Activated CD8-positive, alpha-beta memory T cell treated with anti-CD3 and anti-CD28 coated beads for 1 hour (primary cell): ENCODE results near the gene ZMYND8.
"Not testable (repeated sequence)": the region's sequence is repeated elsewhere in the genome, so short reads cannot be mapped to it uniquely, and the experiment has no call there.

Experiments used
- DNase-seq, 2 donors: peaks; one replicate each; pipeline ENCODE4 v3.0.0-alpha.2; 2020; ENCODE audit warnings: low read depth in 1 of 2; ENCODE audit errors: extremely low read depth in 1 of 2

The ZMYND8 gene

DNA sequence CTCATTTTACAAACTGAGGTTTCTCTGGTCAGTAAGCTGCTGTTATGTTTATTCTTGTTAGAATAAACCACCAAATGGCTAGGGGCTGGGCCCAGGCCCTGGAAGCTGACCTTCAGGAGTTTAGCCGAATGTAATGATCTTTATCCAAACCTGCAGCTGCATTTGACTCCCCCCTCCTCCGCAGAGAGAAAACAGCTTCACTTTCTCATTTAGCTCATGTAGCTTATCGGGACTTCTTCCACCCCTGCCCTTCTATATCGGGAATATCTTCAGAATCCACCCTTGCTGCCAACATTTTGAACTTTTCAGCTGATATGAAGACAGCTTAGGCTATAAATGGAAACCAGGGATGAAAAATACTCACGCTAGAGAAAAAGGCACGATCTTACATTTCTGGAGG, 102.6 kb downstream of the ZMYND8 start:
- DNase-seq, result no peak

DNA sequence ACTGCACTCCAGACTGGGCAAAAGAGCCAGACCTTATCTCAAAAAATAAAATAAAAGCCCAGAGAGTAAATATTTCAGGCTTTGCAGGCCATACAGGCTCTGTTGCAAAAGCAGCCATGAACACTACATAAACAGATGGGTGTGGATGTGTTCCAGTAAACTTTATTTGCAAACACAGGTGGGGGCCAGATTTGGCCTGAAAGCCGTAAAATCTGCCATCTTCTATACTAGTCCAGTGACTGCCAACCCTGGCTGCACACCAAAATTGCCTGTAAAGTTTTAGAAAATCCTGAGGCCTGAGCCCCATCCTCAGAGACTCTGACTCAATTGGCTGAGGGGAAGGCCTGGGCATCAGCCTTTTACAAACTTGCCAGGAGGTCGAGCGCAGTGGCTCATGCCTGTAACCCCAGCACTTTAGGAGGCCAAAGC, 103.6 kb downstream of the ZMYND8 start:
- no peak for DNase-seq

DNA sequence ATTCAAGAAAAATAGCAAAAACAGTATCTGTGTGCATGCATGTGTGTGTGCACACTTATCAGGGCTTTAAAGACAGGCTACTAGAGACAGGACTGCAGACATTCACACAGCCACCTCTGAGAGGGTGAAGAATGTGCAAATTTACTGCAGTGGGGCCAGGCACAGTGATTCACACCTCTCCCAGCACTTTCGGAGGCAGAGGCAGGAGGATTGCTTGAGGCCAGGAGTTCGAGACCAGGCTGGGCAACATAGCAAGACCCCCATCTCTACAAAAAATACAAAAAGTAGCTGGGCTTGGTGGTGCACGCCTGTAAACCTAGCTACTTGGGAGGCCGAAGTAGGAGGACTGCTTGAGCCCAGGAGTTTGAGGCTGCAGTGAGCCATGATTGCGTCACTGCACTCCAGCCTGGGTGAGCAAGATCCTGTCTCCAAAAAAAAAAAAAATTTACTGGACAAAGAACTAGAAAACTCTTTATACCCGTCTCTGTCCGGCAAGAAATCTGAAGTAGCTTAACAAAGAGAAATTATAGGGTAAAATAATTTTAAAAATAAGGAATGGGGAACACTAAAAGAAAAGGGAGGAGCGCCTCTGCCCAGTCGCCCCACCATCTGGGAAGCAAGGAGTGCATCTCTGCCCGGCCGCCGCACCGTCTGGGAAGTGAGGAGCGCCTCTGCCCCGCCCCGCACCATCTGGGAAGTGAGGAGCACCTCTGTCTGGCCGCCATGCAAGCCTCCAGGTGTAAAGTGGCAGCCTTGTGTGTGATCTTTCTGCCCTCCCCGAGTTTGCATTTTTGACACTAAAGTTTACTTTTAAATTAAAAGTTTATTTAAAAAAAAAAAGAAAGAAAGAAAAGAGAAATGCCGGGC, 105.1 kb downstream of the ZMYND8 start:
- DNase-seq, result no peak

DNA sequence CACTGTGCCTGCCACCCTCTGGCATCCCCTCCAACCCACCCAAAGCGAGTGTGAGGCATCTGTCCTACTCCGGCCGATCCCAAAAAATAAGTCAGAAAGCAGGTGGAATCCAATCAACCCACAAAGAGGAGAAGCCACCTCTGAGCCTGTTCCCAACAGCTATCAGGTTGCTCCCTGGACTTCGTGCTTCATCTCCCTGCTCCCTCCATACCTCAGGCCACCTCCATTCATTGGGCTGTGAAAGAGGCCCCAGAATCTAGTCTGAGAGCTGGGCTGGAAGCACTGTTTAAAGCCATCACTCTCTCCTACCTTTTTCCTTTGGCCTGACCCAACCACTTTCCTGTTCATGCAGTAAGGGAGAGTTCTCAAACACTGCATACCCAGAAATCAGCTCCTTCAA, 106.1 kb downstream of the ZMYND8 start:
- no peak for DNase-seq

DNA sequence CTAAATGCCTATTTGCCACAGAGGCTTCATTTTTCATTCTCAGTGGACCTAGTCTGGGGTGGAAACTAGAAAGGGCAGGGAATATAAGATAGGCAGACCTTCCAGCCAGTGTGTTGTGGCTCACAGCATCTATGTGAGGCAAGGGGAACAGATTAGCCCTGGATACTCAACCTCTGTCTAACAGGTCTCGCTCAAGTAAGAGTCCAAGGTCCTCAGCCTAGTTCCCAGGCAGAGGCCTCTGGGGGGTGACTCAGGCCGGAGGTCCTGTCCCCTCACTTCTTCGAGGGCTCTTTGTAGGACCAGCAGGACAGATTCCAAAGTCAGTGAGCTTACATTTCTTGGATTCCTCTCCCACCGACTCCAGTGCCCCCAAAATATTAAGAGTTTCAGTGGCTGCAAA, 106.6 kb downstream of the ZMYND8 start:
- no peak for DNase-seq

DNA sequence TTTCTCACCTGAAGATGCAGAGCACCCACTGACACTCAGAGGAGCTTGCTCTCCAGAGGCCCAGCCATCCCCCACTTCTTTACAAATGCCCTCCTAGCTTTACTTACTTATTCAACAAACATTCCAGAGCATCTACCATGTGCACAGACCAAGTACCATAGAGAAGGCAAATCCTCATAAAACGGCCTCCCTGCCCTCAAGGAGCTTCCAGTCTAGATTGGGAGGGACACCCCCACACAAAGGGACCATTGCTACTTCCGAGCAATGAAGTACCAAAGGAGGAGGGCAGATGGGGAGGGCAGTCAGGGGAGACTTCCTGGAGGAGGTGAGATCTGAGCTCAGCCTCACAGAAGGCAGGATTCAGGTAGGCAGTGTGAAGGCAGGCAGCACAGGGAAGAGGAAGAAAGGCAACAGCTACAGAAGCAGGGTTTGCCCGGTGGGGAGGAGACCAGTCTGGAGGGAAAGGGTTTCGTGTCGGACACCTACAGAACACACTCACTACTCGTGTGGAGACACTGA, 108.0 kb downstream of the ZMYND8 start:
- no peak for DNase-seq

DNA sequence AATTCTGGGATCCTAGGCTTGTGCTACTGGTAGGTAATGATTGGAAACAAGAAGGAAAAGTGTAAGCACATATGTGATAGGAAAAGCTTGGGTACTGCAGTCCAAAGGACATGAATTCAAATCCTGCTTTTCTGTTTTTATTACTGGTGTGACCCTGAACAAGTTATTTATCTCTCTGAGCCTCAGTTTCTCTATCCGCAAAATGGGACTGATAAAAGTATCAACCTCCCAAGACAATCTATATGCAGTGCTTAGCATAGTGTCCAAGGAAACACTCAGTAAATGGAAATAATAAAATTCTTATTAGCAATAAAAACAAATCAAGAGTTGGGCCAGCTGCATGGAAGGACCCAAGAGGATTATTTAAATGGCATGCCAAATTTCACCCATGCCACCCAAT, 108.5 kb downstream of the ZMYND8 start:
- no peak for DNase-seq

DNA sequence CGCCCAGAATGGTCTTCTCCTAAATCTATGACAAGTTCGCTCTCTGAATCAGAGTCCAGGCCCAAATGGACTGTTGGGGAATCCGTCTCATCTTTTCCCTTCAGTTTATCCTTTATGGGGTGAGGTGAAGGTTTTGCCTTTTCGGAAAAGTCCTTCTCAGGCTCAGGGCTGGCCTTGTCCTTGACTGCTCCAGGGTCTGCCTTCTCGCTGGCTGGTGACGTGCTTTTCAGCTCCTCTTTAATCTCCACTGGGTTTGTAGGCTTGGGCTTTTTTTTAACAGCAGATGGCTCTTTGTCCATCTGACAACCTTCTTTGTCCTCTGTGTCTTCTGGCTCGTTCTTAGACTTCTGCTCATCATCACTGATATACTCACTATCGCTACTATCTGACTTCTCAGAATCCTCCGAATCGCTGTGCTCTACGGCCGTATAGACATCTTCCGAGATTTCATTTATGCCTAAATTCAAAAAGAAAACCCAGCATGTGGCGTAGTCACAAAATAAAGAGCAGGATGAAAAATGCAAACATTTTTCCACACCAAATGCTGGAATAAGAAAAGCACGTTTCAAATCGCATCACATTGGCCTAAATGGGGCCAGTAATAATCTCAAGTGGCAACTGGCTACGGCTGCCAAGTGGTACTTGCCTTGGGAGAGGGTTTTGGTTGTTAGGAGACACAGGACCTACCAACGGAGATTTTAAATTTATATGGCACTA, 110.3 kb downstream of the ZMYND8 start:
- DNase-seq, result no peak

DNA sequence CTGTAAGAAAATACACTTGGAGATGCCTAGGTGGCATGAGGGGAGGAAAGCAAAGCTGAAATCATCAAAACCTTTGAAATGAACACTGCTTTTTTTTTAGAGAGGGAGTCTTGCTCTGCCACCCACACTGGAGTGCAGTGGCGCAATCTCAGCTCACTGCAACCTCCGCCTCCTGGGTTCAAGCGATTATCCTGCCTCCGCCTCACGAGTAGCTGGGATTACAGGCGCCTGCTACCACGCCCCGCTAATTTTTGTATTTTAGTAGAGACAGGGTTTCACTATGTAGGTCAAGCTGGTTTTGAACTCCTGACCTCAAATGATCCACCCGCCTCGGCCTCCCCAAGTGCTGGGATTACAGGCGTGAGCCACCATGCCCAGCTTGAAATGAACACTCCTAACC, 111.3 kb downstream of the ZMYND8 start:
- DNase-seq, result not testable (repeated sequence)

DNA sequence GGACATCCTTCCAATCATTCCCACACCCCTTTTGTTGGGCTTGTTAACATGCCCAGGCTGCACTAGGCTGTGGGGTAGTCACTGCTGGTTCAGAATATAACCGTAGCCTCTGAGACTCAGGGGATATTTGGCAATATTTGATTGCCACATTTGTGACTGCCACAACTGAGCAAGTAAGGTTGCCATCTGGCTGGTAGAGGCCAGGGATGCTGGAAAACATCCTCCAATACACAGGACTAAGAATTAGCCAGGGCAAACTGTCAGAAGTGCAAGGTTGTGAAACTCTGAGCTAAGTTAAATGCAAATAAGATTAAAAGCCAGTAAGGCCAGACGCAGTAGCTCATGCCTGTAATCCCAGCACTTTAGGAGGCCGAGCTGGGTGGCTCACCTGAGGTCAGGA, 112.0 kb downstream of the ZMYND8 start:
- no peak for DNase-seq

DNA sequence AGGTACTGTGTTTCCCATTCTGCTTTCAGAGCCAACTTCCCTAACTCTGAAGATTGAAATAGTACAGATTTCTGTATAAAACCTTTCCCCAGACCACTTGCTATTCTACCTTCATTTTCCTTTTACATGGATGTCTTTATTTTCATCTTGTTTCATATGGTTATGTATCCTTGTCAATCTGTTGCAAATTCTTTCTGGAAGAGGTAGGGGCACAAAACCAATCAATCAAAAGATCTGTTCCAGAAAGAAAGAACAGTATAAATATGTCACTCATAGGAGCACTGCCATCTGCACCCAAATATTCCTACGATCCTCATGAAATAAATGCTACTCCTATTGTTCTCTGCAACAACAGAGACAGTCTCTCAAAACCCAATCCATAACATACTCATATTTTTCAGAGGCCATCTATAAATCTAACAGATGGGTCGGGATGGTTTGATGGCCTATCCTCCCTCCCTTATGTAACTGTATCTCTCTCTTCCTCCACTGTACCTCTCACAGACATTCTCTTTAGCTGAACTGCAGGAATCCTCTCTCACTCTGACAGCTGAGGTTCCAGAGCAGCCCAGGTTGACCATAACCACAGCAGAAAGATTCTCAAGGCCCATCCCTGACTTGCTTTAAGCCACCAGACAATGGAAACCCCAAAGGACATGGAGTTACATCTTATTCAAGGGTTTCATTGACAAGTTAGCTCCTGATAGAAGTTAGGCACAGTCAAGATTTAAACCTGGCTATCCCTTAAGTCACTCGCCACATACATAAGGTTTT, 112.8 kb downstream of the ZMYND8 start:
- DNase-seq, result no peak

DNA sequence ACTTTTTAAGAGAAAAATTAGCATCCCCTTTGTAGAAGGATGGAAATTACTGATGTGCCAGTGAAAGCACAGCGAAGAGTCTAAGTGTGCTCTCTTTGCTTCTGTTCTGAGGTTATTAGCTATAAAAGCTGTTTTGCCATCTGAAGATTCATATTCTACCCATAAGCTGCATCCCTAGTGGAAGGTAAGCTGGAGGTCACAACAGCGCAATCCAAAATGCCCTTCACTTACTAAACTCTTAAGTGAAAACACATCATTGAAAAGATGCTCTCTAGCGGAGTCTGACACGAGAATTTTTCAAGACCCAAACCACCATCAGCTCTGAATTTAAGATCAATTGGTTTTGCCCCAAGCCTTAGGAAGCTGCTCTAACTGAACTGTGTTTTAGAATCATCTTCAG, 113.5 kb downstream of the ZMYND8 start:
- no peak for DNase-seq

DNA sequence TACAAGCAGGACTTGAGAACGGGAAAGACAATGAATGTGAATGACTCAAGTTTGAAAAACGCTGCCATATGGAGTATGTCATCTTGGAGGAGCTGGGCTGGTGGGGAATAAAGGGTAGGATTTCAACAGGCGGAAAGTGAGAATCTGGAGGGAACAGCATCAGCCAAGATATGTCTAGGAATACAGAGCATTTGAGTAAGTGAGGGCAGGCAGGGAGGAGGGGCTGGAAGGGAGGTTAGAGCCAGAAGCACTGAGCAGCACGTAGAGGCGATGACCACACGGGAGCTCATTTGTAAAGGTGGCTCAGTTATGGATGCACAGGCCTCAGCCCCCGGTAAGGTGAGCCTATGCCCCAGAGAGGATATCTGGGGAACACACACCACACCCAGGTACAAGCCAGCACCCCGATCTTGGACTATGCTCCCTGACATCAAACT, 115.1 kb downstream of the ZMYND8 start:
- DNase-seq, result no peak

DNA sequence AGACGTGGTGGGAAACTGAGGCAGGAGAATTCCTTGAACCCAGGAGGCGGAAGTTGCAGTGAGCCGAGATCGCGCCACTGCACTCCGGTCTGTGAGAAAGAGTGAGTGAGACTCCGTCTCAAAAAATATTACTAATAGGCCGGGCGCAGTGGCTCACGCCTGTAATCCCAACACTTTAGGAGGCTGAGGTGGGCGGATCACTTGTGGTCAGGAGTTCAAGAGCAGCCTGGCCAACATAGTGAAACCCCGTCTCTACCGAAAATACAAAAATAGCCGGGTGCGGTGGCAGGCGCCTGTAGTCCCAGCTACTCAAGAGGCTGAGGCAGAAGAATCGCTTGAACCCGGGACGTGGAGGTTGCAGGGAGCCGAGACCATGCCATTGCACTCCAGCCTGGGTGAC, 116.4 kb downstream of the ZMYND8 start:
- DNase-seq, result not testable (repeated sequence)

DNA sequence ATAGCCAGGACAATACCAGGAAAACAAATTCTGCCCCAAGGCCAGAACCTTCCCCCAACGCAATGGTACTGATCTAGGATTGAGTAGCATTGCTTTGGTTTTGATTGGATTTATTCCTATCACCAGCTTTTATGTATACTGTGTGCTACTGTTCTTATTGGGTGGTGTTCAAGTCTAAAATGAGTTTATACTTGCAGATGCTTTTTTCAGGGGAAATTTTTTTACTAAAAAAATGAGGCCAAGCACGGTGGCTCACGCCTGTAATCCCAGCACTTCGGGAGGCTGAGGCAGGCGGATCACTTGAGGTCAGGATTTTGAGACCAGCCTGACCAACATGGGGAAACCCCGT, 116.8 kb downstream of the ZMYND8 start:
- DNase-seq, result no peak

DNA sequence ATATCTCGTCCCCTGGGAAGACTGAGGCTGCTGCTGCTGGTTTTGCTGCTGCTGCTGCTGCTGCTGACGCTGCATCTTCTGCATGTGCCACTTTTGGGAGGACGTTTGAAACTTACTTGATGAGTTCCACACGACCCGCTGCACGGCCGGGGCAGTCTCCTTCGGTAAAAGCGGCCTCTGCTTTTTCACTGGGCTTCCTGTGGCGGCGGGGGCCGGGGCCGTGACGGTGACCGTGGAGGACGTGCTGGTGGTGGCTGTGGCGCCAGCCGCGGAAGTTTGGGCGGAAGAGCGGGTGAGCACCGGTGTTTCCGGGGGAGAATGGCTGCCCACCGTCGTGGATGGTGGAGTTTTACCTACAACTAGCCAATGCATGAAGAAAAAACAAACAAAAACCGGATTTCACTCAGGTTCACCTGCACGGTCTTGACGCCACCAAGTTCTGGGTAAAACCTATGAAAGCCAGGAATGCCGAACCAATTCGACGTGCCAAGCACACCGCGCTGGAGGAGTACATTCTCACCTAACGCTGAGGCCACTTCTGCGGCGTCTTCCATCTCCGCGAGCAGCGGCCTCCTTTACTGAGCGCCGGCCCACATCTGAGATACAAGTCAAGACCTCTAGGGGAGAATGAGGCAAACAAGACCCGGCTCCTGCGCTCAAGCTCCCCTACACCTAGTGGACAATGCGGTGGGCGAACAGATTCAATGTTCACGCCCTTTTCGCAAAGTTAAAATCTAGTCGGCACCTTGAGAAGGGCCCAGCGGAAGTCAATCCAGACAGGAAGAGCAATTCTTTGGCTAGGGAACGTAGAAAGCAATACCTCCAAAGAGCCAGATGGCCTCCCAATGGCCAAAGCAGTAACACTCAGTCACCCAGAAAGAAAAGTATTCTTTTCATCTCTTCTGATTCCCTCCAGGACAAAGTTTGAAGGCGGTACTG, 117.5 kb downstream of the ZMYND8 start:
- no peak for DNase-seq

DNA sequence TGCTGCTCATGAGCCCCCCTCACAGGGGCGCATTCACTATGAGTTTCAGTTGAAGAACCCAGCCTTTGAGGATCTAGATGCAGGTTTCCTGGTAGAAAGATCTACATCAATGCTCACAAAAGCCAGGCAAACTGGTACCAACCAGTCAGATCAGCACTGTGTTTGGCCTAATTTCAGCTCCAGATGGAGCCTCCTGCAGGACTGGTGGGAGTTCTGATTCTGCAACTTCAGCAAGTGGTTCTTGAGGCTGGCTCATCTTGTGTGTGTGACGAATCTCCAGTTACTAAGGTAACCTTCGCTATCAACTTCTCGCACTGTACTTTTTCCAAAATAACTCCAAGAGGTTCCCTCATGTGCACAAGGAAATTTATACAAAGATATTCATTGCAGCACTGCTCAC, 118.8 kb downstream of the ZMYND8 start:
- no peak for DNase-seq

DNA sequence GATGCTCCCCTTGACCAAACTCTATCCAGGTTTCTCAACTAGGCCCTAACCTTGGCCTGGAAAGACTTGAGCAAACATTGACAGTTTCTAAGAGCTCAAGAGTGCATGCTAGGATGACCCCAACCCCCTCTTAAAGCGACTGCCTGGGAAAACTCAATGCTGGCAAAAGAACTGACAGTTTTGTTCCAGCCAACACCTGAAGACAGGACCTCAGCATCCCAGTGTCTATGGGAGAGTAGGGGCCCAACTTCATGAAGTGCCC, 119.9 kb downstream of the ZMYND8 start:
- DNase-seq, result no peak

DNA sequence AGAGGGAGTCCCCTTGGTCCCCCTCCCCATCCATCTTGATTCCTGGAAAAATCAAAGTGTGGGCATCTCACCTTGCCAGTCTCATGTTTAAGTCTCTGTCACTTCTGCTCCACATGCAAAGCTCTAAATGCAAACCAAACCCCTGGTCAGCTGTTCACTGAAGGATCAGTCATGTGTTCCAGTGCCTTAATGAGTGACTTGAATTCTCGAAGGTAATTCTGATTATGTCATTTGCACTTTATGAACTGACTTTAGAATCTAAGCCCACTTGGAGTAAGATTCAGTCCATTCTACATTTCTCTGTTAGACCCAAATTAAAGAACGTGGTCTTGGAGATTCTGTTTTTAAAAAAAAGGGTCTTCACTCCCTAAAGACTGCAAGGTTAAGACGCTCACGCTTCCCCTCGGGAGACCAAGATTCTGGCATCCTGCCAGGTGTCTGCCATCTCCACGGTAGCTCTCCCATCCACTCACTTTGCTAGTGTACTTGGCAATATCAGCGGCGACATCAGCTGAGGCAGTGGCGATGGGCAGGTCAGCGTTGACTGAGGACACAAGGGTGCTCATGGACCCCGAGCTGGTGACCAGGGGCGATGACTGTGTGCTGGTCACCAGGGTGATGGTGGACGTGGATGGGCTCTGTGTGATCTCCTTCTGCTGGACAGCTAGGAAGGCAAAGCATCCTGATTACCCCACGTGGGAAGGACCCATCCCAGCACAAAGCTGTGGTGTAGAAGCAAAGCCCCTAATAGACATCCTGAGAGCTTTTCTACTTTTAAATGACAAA, 120.5 kb downstream of the ZMYND8 start:
- no peak for DNase-seq

DNA sequence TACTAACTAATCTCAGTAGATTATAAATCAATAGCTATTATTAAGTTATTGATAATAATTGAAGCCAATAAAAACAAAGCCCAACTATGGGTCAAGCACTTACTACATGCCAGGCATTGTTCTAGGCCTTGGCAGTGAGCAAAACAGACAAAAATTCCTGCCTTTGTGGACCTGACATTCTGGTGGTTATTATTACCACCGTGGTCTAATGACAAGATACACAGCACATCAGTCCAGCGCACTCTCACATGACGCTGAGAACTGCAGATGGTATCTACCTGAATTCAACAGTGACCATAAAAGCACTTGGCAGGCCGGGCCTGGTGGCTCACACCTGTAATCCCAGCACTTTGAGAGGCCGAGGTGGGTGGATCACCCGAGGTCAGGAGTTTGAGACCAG, 121.4 kb downstream of the ZMYND8 start:
- no peak for DNase-seq
